Measurements from ENCODE around the gene CDRT15L2. TPM values are rescaled to one million over a fixed set of nuclear protein-coding genes. Genes with fewer than 3 reads are reported as not detected.
"Not testable (repeated sequence)": the region's sequence is repeated elsewhere in the genome, so short reads cannot be mapped to it uniquely, and the experiment has no call there.

The CDRT15L2 gene
- total RNA-seq, 3 donors from 2014 or later, result not detected

GRCh38 chr17:20589454-20589810 is 9.9 kb downstream of the CDRT15L2 start:
- DNase-seq; intact Hi-C loops (cut with DNase I, micrococcal nuclease); H3K4me1 ChIP-seq (ENCODE audit: low read depth); H3K4me3 ChIP-seq; ATAC-seq; H3K9me3 ChIP-seq; H3K36me3 ChIP-seq (ENCODE audit: low read depth): not testable (repeated sequence)

DNA sequence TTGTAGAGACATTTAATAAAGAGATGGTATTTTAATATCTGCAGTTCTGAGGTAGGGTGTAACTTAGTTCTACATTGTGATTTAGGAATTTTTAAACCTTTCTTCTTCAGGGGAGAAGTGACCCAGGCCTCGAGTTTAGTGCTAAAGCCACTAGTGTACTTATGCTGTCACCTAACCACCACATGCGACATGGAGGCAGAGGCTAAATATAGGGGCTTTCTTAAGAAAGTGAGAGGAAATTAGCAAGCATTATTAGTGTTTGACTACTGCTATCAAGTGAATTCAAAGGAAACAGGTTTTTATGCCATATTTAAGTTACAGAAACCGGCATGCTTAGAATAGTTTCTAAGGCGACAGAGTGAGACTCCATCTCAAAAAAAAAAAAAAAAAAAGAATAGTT is 11.5 kb downstream of the CDRT15L2 start:
- ATAC-seq; DNase-seq; intact Hi-C loops (cut with DNase I, micrococcal nuclease); H3K4me3 ChIP-seq; H3K9me3 ChIP-seq; H3K36me3 ChIP-seq (ENCODE audit: low read depth); H3K4me1 ChIP-seq (ENCODE audit: low read depth): not testable (repeated sequence)

GRCh38 chr17:20605568-20605967 is 26.0 kb downstream of the CDRT15L2 start:
- DNase-seq; intact Hi-C loops (cut with DNase I, micrococcal nuclease): not testable (repeated sequence)

DNA sequence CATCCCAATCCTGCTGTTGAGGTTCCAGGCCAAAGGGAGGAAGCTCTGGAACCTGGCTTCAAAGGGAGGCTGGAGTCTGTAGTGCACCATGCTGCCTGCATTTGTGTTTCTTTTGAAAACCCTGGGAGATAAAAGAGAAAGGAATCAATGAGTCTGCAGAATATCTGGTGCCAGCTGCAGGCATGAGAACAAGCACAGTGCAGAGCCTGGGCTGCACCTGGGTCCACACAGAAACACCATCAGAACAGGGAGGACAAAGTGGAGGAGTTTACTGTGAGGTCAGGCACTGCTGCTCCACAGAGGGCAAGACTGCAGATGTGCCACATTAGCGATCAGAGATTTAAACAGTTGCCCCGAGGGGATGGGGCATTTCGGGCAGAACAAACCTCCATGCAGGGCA is 30.0 kb downstream of the CDRT15L2 start:
- H3K36me3 ChIP-seq (ENCODE audit: low read depth); intact Hi-C loops (cut with DNase I, micrococcal nuclease); DNase-seq; H3K4me1 ChIP-seq (ENCODE audit: low read depth); H3K4me3 ChIP-seq; H3K9me3 ChIP-seq; ATAC-seq: not testable (repeated sequence)

More at GRCh38 chr17:20605568-20605967, 26.0 kb downstream of the CDRT15L2 start:
- H3K36me3 ChIP-seq (ENCODE audit: low read depth); H3K9me3 ChIP-seq; H3K4me3 ChIP-seq; H3K4me1 ChIP-seq (ENCODE audit: low read depth); ATAC-seq: not testable (repeated sequence)

DNA sequence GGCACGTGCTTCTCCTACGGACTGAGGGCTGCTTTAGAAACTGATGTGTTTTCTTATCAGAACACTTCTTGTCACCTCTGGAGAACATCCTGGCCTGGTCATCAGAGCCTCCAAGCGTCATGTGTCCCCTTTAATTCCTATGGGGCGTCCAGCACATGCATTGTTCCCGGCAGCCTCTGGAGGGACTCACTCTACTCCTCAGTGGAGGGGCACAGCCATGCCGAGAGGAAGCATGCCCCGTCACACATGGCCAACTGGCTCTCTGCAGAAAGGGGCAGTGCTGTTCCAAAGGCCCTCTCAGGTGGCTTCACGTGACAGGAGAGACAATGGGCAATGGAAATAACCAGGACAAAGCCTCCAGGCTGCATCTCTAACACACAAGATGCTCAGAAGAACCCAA is 31.8 kb downstream of the CDRT15L2 start:
- DNase-seq, result no peak
- no peaks in the 10 kb centered on the region for H3K4me1 ChIP-seq (ENCODE audit: low read depth)
- ATAC-seq, result no peak
- TF ChIP-seq, protein P1, sequence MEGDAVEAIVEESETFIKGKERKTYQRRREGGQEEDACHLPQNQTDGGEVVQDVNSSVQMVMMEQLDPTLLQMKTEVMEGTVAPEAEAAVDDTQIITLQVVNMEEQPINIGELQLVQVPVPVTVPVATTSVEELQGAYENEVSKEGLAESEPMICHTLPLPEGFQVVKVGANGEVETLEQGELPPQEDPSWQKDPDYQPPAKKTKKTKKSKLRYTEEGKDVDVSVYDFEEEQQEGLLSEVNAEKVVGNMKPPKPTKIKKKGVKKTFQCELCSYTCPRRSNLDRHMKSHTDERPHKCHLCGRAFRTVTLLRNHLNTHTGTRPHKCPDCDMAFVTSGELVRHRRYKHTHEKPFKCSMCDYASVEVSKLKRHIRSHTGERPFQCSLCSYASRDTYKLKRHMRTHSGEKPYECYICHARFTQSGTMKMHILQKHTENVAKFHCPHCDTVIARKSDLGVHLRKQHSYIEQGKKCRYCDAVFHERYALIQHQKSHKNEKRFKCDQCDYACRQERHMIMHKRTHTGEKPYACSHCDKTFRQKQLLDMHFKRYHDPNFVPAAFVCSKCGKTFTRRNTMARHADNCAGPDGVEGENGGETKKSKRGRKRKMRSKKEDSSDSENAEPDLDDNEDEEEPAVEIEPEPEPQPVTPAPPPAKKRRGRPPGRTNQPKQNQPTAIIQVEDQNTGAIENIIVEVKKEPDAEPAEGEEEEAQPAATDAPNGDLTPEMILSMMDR (IDR thresholded peaks at IDR 0.05), result no peak
- intact Hi-C loops (cut with DNase I, micrococcal nuclease), result no loop called here
- no peaks in the 10 kb centered on the region for H3K9me3 ChIP-seq
- H3K36me3 ChIP-seq (ENCODE audit: low read depth), result no peaks in the 10 kb centered on the region
- no peak overlapping the region for H3K4me3 ChIP-seq

DNA sequence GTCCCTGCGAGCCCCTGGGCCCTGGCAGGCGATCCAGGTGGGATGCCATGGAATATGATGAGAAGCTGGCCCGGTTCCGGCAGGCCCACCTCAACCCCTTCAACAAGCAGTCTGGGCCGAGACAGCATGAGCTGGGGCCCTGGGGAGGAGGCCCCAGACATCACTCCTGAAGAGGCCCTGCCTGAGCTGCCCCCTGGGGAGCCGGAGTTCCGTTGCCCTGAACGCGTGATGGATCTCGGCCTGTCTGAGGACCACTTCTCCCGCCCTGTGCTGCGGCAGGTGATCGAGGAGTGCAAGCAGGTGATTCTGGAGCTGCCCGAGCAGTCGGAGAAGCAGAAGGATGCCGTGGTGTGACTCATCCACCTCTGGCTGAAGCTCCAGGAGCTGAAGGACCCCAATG is 33.1 kb downstream of the CDRT15L2 start:
- H3K9me3 ChIP-seq, result no peaks in the 10 kb centered on the region
- no peak for ATAC-seq
- intact Hi-C loops (cut with DNase I, micrococcal nuclease), result no loop called here
- no peaks in the 10 kb centered on the region for H3K4me1 ChIP-seq (ENCODE audit: low read depth)
- no peak for DNase-seq
- TF ChIP-seq, protein P1 (IDR thresholded peaks at IDR 0.05), result no peak
- H3K36me3 ChIP-seq (ENCODE audit: low read depth), result no peaks in the 10 kb centered on the region
- no peak overlapping the region for H3K4me3 ChIP-seq

GRCh38 chr17:20613248-20613647 is 33.7 kb downstream of the CDRT15L2 start:
- ATAC-seq (no peak), DNase-seq (no peak)
- Histone ChIP-seq H3K4me1 (ENCODE audit: low read depth) (no peaks in the 10 kb centered on the region), H3K4me3 (no peak overlapping the region), H3K36me3 (ENCODE audit: low read depth) (no peaks in the 10 kb centered on the region), H3K9me3 (no peaks in the 10 kb centered on the region)
- intact Hi-C loops (cut with DNase I, micrococcal nuclease), result no loop called here
- TF ChIP-seq, protein P1 (IDR thresholded peaks at IDR 0.05), result no peak

- no peaks in the 10 kb centered on the region for H3K36me3 ChIP-seq (ENCODE audit: low read depth)
- no peak for DNase-seq
- TF ChIP-seq, protein P1 (IDR thresholded peaks at IDR 0.05), result no peak
- H3K9me3 ChIP-seq, result no peaks in the 10 kb centered on the region
- no peak for ATAC-seq
- intact Hi-C loops (cut with DNase I, micrococcal nuclease), result no loop called here
- H3K4me1 ChIP-seq (ENCODE audit: low read depth), result no peaks in the 10 kb centered on the region
- no peak overlapping the region for H3K4me3 ChIP-seq
Observed at GRCh38 chr17:20613905-20614304, 34.4 kb downstream of the CDRT15L2 start.

DNA sequence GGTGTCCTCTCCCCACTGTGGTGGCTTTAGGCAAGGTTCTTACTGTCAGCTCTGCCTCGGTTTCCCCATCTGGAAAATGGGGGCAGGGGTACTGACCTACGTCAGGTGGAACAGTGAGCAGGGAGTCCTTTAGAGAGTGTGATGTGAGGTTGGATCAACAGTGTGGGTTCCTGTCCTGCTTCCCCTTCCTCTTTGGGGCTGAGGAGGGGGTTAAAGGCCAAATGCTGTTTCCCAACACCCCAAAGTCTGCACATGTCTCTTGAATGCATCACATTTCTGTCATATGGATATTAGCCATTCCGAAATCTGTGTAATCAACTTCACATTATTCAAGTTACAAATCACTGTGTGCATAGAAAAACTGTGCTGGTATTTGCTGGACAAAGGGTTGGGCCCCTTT is 35.9 kb downstream of the CDRT15L2 start:
- DNase-seq; H3K9me3 ChIP-seq; H3K4me1 ChIP-seq (ENCODE audit: low read depth); H3K36me3 ChIP-seq (ENCODE audit: low read depth); ATAC-seq; intact Hi-C loops (cut with DNase I, micrococcal nuclease); H3K4me3 ChIP-seq: not testable (repeated sequence)

All from mucosa of descending colon (tissue), 3 donors.